Thyroid gland (tissue), 4 donors: ENCODE measurements around the gene SEC22A.

Experiments used
- POLR2A ChIP-seq, 2 donors: fragments of 450-650 bp; IDR thresholded peaks; one replicate each; pipeline ENCODE4 v1.6.1; 2017; ENCODE audit warnings: antibody characterized with exemption in 2 of 2, mild to moderate bottlenecking in 2 of 2, moderate library complexity in 1 of 2
- TF ChIP-seq, protein P1 (sequence below), 6 experiments: fragments of 200-600 bp in 3 of 6; fragments of 450-650 bp in 3 of 6; sonication (generic) in 3 of 6; IDR thresholded peaks; one replicate each; pipeline ENCODE4 v1.5.1; 2016 to 2019; ENCODE audit warnings: antibody characterized with exemption in 6 of 6, mild to moderate bottlenecking in 2 of 6, inconsistent platforms in 1 of 6, moderate library complexity in 1 of 6

DNA sequence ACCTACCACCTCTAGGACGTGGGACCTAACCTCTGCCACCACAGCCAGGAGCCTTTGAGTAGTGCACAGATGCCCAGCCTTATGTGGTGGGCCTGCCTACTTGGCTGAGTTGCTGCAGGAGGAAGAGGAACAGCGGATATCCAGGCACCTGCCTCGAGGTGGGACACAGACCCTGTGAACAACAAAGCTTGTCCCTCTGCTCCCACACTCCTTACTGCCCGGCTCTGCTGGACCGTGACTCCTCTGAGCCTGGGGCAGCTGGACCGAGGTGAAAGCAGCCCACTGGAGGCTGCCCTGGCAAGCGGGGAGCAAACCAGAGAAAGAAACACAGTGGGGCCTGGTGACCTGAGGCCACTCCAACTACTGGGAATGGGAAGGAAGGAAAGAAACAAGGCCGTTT is 97.8 kb downstream of the SEC22A start:
- TF ChIP-seq, protein P1, sequence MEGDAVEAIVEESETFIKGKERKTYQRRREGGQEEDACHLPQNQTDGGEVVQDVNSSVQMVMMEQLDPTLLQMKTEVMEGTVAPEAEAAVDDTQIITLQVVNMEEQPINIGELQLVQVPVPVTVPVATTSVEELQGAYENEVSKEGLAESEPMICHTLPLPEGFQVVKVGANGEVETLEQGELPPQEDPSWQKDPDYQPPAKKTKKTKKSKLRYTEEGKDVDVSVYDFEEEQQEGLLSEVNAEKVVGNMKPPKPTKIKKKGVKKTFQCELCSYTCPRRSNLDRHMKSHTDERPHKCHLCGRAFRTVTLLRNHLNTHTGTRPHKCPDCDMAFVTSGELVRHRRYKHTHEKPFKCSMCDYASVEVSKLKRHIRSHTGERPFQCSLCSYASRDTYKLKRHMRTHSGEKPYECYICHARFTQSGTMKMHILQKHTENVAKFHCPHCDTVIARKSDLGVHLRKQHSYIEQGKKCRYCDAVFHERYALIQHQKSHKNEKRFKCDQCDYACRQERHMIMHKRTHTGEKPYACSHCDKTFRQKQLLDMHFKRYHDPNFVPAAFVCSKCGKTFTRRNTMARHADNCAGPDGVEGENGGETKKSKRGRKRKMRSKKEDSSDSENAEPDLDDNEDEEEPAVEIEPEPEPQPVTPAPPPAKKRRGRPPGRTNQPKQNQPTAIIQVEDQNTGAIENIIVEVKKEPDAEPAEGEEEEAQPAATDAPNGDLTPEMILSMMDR (IDR thresholded peaks at IDR 0.05): no peak
- no peak for TF ChIP-seq POLR2A (IDR thresholded peaks at IDR 0.05)
